GM21825 (cell line): ENCODE results near the gene EXOC8.
A peak's percentile ranks its signal among the peaks of the same experiment; 100 is the strongest.

Experiments
- ATAC-seq: cut with Tn5 transposase; IDR thresholded peaks from one replicate; pipeline ENCODE4 v1.9.1; 2021; ENCODE audit warnings: mild to moderate bottlenecking, moderate library complexity; ENCODE audit not compliant: unreplicated experiment

Gene EXOC8

DNA sequence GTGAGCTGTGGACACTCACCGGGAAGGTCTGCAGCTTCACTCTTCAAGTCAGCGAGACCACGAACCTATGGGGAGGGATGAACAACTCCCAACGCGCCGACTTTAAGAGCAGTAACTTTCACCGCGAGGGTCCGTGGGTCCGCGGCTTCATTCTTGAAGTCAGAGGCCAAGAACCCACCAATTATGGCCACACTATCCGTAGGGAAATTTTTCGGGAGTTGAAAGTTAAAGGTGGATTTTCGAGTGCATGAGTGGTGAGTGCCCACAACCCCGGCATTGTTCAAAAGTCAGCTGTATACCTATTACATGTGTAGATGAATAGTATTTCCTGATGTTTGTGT lies 19.7 kb downstream of the EXOC8 start:
- no peak for ATAC-seq

DNA sequence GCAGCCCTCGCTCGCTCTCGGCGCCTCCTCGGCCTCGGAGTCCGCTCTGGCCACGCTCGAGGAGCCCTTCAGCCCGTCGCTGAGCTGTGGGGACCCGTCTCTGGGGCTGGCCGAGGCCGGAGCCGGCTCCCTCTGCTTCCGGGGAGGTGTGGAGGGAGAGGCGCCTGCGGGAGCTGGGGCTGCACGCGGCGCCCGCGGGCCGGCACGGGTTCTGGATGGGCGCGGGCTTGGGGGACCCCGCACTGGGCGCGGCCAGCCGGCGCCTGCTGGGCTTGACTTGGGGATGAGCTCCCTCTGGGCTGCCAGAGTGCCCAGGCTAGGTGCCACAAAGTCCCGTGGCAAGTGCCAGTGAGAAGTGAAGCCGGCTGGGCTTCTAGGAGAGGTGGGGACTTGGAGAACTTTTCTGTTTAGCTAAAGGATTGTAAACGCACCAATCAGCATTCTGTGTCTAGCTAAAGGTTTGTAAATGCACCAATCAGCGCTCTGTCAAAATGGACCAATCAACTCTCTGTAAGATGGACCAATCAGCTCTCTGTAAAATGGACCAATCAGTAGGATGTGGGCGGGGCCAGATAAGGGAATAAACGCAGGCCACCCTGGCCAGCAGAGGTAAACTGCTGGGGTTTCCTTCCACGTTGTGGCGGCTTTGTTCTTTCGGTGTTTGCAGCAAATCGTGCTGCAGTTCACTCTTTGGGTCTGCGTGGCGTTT lies 20.2 kb downstream of the EXOC8 start:
- no peak for ATAC-seq

DNA sequence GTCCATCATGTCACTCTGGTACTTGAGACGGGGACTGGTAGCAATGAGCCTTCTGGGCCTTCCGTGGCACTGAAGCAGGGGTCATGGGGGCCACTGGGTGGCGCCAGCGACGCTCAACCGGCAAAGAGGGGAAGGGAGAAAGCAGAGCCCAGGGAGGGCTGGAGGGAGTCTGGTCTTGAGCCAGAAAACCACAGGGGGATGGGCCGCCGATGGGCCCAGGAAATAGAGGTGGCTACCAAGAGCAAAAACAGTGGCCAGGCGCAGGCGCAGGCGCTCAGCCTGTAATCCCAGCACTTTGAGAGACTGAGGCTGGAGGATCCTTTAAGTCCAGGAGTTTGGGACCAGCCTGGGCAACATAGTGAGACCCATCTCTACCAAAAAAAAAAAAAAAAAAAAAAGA lies 21.8 kb downstream of the EXOC8 start:
- peak; percentile 67 for ATAC-seq

DNA sequence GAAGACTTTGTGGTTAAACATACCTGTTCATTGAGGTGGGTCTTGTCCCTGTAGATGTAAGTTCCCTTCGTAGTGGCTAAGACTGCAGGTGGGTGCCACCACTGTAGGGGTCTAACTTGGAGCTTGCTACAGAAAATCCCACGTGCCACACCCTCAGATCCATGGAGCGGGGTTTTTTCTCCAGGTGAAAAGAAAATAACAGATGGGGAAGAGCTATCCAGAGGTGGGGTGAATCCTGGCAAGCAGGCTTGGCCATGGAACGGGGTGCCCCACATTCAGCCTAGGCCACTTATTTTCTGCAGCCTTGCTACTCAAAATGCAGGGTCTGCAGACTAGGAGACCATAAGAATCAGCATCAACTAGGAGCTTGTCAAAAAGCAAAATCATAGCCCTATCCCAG lies 24.0 kb downstream of the EXOC8 start:
- ATAC-seq: no peak

DNA sequence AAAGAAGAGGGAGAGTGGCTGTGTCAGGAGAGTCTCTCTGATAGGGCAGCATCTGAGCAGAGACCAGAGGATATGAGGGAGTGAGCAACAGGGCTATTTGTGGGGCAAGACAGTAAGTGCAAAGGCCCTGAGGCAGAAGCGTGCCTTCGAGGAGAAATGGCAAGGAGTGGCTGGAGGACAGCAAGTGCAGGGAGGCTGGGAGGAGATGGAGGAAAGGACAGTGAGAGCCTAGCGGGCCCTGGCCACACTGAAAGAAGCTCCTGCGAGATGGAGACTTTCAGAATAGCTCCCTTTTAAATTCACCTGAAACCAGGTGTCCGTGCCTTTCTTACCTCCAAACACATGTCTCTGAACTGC lies 25.2 kb downstream of the EXOC8 start:
- no peak for ATAC-seq

DNA sequence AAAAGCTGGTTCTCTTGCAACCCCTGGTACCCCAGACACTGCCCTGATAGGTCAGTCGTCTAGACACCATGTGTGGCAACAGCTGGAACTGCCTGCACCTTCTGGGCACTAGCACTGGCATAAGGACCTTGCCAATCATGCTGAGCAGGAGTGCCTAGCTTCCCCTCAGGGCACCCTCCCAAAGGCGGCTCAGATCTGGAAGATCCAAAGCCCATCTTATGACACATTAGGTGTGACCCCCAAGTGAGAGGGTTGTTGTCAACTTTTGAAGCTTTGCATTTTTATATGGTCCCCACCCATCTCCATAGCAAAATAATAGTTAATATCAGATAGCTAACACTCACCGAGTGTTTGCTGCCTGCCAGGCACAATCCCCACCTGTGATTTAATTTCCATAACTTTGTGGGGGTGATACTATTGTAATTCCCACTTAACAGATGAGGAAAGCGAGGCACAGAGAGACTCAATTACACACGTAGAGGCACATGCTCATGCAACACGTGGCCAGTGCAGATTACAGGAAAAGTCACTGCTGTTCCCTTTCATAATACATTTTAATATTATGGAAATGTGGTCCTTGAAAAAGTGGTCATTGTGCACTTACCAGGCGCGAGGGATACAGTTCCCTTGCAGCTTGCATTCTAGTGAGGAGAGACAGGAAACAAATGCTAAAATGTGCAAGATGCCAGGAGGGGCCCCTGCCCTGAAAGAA lies 25.8 kb downstream of the EXOC8 start:
- ATAC-seq: no peak

DNA sequence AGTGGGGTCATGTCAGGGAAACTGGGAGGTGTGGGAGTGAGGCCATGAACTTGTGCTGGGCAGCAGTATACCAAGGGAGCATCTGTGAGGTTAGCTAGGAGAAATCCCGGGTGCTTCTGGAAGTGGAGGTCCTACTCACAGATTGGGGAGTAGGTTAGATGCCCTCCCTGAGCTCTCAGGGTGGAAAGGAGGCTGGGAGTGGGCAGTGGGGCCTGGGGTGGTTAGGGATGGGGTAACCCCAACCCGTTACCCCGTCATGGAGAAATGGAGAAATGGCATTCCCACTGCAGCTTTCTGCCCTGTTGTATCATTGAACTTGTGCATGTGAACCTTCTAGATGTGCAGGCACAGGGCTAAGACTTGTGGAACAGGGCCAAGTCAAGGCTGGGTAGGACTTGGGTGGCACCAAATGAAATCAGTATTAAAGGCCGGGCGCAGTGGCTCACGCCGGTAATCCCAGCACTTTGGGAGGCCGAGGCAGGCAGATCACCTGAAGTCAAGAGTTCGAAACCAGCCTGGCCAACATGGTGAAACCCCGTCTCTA lies 27.2 kb downstream of the EXOC8 start:
- no peak for ATAC-seq

DNA sequence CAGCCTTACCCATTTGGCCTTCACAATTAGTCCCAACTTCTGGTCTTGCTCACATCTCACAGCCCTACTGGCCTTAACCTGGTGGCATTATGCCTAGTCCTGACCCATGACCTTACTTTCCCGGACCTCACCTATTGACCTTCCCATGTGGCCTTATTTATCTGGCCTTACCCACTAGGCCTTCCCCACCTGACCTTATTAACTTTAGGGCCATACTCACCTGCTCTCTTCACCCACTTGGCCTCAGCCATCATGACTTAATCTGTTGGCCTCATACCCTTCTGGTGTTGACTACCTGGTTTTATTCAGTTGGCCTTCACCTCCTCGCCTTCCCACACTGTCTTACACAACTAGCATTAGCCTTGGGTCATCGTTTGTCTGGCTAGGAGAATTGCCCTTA lies 35.7 kb downstream of the EXOC8 start:
- ATAC-seq: no peak

DNA sequence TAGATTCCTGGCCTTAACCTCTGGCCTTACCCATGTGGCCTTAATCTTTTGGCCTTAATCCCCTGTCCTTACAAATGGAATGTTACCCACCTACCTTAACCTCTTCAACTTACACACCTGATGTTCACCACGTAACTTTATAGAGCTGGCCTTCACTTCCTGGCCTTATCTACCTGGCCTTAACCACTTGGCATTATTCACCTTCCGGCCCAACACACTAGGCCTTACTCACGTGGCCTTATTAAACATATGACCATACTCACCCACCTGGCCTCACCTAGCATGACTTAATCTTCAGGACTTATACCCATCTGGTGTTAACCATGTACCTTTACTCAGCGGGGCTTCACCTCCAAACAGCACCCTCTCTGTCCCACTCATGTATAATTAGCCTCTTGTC lies 41.7 kb downstream of the EXOC8 start:
- no peak for ATAC-seq

DNA sequence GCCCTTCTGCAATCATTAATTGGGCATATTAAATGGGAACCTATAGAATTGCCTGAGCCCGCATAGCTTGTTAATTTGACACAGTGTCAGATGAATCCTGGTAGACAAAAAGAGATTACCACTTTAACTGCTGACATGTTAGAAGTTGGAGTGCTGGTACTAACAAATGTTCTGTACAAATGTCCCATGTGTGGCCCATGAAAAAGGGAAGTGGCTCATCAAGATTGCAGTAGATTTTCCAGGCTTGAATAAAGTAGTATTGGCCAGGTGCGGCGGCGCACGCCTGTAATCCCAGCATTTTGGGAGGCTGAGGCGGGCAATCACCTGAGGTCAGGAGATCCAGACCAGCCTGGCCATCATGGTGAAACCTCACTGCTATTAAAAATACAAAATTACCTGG lies 51.0 kb downstream of the EXOC8 start:
- ATAC-seq: no peak

DNA sequence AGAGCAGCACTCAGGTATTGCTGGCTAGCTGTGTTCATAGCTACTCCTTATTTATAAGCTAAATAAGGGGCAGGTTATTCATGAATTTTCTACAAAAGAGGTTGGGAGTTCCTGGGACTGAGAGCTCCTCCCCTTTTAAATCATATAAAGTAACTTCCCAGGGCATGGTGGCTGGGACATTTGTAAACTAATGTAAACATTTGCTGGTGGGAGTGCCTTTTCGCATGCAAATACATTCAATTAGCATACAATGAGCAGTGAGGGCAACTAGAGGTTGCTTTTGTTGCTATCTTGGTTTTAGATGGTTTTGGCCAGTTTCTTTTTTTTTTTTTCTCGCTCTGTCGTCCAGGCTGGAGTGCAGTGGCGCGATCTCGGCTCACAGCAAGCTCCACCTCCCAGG lies 53.2 kb downstream of the EXOC8 start:
- no peak for ATAC-seq
